Activated CD8-positive, alpha-beta memory T cell treated with anti-CD3 and anti-CD28 coated beads for 1 hour (primary cell): ENCODE results near the gene FGL2.
"Not testable (repeated sequence)": the region's sequence is repeated elsewhere in the genome, so short reads cannot be mapped to it uniquely, and the experiment has no call there.

Experiments
- DNase-seq, 2 donors: peaks; one replicate each; pipeline ENCODE4 v3.0.0-alpha.2; 2020; ENCODE audit warnings: low read depth in 1 of 2; ENCODE audit errors: extremely low read depth in 1 of 2

FGL2 gene

GRCh38 chr7:77217474-77218185, 18.0 kb upstream of the FGL2 start:
- no peak for DNase-seq

- no peak for DNase-seq
These were observed 16.7 kb upstream of the FGL2 start for GRCh38 chr7:77216181-77216845.

GRCh38 chr7:77209479-77210139, 10.0 kb upstream of the FGL2 start:
- DNase-seq = no peak

GRCh38 chr7:77208416-77208815, 8.8 kb upstream of the FGL2 start:
- DNase-seq = no peak

- DNase-seq = no peak
These were observed 6.1 kb upstream of the FGL2 start for GRCh38 chr7:77205706-77206105.

GRCh38 chr7:77202481-77202976, 2.9 kb upstream of the FGL2 start:
- no peak for DNase-seq

- DNase-seq = no peak
These were observed 923 bp upstream of the FGL2 start for GRCh38 chr7:77200542-77200941.

GRCh38 chr7:77197141-77197540, 2.5 kb downstream of the FGL2 start:
- no peak for DNase-seq

GRCh38 chr7:77188731-77189437, 10.7 kb downstream of the FGL2 start:
- no peak for DNase-seq

GRCh38 chr7:77185866-77186265, 13.8 kb downstream of the FGL2 start:
- no peak for DNase-seq

- DNase-seq = no peak
These were observed 14.6 kb downstream of the FGL2 start for GRCh38 chr7:77184990-77185389.

GRCh38 chr7:77184463-77184862, 15.2 kb downstream of the FGL2 start:
- no peak for DNase-seq

GRCh38 chr7:77182261-77182660, 17.4 kb downstream of the FGL2 start:
- DNase-seq = no peak

- no peak for DNase-seq
These were observed 17.9 kb downstream of the FGL2 start for GRCh38 chr7:77181734-77182133.

- DNase-seq = no peak
These were observed 18.5 kb downstream of the FGL2 start for GRCh38 chr7:77181015-77181595.

GRCh38 chr7:77178024-77178423, 21.6 kb downstream of the FGL2 start:
- not testable (repeated sequence) for DNase-seq

GRCh38 chr7:77177321-77177904, 22.2 kb downstream of the FGL2 start:
- DNase-seq = not testable (repeated sequence)

- not testable (repeated sequence) for DNase-seq
These were observed 24.3 kb downstream of the FGL2 start for GRCh38 chr7:77175274-77175800.

- not testable (repeated sequence) for DNase-seq
These were observed 25.2 kb downstream of the FGL2 start for GRCh38 chr7:77174418-77174817.
